CMK (cell line): ENCODE results near the gene PHB1.
A peak's percentile ranks its signal among the peaks of the same experiment; 100 is the strongest.

ENCODE experiments used
- DNase-seq: peaks from one replicate; pipeline ENCODE4 v3.0.0-alpha.2; 2010; ENCODE audit warnings: low read depth

PHB1 gene

GRCh38 chr17:49414622-49415350 lies at the start of gene PHB1:
TSS of gene PHB1 (minus strand) at chr17:49414882. CDS start at chr17:49413264, 1,618 bp downstream.
- DNase-seq, result peak; percentile 95

DNA sequence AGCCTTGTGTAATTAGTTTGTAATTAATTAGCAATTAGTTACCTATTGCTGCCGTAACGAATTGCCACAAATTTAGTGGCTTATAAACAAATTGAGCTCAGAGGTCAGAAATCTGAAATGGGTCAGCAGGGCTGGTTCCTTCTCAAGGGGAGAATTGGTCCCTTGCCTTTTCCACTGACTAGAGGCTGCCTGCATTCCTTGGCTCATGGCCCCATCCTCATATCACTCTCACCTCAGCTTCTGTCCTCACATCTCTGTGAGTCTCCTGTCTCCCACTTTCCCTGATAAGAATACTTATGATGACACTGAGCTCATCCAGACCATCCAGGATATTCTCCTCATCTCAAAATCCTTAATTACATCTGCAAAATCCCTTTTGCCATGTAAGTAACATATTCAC lies 49.4 kb upstream of the PHB1 start:
- DNase-seq, result no peak

DNA sequence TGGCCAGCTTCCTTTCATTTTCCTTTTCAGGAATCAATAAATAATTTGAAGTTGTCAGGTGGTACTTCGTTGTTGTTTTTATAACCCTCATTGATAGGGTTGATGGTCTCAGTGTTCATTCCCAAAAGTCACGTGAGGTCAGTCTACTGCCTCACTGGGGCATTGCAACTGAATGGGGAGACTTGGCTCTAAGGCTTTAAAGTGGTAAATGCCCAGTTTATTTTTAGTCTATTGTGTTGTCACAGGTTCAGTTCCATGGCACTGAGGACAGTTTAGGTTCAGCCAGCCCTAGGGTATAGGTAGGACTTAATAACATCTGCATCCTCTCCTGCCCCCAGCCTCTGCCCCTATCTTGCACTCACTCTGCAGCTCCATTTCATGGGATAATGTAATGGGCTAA lies 46.9 kb upstream of the PHB1 start:
- DNase-seq, result no peak

DNA sequence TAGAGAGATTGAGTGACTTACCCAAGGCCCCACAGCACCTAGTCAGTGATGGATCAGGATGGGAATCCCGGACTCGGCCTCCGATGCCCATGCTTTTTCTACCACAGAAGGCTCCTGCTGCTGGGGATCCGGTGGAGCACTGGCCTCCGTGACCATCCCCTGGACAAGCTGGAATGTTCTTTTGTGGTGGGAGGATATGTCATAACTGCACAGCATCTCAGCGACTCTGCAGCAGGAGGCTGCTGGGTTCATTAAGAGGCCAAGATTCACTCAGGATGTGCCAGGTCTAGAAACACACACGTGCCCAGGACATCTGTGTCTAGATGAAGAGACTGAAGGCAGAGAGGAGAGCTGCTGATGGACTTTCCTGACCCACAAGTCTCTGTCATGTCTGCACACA lies 45.7 kb upstream of the PHB1 start:
- DNase-seq, result no peak

DNA sequence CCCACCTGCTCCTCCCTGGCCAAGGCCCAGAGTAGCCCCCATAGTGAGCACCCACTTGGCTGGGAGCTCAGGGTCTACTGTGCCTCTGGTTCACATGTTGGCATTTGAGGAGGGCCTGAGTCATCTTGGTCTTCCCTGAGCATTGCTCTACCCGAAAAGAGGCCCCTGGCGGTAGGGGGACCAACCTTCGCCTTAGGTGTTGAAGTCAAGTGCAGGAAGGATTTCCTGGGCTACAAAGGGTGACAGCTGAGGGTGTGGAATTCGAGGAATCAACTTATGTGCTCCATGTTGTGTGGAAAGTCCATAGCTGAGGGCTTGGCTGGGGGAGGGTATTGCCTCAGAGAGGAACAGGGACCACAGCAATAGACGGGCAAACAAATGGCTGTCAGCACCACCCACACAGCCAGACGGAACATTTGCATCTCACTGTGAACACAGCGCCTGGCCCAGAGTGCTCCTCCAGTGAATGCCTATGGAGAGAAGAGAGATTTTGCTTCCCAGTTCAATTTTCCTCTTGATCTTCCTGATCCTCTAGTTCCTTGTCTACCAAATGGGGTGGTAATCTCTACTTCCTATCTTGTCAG lies 44.8 kb upstream of the PHB1 start:
- DNase-seq, result no peak

- DNase-seq, result no peak
These were observed 43.2 kb upstream of the PHB1 start for GRCh38 chr17:49457564-49458535.

DNA sequence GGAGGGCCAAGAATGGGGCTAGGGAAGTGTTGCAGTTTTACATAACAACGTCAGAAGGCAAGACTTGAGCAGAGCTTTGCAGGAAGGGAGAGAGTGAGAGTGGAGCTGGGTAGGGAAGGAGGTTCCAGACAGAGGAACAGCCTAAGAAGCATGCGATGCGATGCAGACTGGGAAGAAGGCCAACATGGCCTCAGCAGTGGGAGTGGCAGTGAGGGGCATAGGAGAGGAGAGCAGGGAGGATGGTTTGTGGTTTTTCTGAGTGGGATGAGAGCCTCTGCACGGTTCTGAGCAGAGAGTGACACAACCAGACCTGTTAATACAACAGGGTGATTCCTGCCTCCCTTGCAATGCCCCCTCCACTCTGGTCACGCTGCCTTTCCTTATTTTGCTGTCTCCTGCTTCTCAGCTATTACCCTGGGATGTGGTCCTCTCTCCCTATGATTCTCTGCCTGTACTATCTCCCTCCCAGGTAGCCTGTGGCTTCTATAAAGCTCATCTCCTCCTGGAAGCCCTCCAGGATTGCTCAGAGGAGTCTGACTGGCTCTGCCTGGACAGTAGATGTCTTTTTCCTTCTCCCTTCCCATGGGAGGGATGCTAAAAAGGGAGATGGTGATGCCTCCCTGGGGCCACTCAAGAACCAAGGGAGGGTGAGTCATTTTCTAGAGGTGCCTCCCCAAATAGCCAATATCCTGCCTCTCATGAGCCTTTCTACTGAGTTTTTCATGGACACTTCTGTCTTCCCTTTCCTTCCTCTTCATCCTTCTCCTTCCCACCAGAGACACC lies 41.7 kb upstream of the PHB1 start:
- DNase-seq, result no peak

DNA sequence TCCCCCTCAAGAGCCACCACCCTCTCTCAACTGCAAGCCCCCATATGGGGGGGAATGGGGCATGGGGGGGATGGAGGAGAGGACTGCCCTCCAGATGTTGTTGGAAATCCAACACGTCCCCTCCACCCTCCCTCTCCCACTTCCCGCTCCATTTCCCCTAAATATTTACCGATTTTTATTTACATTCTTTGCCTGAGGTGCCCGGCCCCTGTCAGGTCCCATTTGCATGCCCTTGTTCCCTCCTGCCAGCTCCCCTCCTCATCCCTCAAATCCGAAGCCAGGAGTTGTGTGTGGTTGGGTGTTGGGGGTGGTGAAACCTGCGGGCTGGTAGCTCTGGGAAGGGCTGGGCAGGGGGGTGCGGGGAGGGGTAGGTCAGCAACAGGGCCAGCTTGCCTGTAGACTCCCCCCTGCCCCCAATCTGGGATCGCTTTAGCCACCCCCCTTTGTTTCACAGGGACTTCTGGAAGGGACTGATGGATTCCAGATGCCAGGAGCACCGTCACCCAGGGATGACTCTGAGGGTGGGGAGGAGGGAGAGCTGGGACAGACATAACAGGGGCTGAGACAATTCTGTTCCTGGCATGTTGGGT lies 40.7 kb upstream of the PHB1 start:
- DNase-seq, result no peak

GRCh38 chr17:49454050-49454449 lies 39.4 kb upstream of the PHB1 start:
- DNase-seq, result no peak

DNA sequence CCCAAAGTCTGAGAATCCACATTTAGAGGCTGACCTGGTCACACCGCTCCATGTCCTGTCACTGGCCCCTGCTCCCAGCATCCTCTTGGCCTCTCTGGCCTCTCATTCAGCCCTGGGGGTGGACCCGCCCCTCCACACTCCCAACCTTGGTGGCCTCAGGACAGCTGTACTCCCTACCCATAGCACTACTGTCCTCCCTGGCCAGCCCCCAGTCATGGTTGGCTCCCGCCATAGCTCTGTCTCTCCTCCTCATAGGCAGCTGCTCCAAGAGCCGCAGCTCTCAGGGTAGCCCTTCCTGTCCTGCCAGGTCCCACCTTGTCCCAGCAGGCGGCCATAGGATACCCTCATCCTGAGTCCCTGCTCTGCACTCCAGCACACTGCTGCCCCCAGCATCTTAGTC lies 38.0 kb upstream of the PHB1 start:
- no peak for DNase-seq

DNA sequence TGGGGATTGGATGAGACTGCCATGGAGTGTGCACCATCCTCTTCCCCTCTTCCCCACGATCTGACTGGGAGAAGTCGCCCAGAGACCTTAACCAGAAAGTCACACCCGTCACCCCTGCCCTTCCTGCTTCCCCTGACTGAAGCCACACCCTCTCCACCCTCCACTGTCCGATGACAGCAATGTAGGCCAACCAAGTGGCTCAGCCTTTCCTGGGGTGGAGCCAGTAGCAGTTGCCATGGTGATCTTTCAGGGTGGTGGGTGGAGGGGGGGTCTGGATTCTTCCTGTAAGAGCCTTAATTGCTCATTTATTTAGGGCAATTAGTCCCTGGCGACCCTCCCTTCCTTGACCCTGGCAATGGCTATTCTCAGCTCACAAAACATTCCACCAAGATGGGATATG lies 37.5 kb upstream of the PHB1 start:
- peak; percentile 69 for DNase-seq

DNA sequence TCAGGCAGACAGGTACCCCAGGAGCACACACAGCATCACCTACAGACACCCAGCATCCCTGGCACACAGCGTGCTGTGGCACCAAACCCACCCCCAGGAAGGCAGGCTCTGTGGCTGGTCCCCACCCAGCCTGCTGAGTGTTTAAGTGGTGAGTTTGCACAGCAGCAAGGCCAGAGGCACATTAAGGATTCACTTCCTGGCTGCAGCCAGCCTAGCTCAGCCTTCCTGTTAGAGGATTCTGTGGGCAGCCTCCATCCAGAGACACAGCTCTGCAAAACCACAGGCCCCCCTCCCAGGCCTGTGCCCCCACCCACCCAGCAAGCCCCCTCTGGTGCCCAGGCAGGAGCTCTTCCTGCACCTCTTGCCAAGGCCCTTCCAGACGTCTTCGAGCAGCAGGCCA lies 36.1 kb upstream of the PHB1 start:
- DNase-seq, result peak; percentile 30

DNA sequence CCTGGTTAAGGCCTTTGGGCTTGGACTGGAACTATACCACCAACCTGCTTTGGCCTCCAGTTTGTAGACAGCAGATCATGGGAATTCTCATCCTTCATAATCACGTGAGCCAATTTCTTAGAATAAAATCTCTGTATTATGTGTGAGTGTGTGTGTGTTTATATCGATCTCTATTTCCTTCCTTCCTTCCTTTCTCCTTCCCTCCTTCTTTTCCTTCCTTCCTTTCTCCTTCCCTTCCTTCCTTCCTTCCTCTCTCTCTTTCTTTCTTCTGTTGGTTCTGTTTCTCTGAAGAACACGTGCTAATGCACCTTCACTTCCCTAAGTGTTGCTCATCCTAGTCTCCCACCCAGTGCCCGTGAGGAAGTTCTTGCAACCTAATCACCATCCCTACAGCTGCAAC lies 35.5 kb upstream of the PHB1 start:
- no peak for DNase-seq

- DNase-seq, result no peak
These were observed 33.1 kb upstream of the PHB1 start for GRCh38 chr17:49447628-49448302.

DNA sequence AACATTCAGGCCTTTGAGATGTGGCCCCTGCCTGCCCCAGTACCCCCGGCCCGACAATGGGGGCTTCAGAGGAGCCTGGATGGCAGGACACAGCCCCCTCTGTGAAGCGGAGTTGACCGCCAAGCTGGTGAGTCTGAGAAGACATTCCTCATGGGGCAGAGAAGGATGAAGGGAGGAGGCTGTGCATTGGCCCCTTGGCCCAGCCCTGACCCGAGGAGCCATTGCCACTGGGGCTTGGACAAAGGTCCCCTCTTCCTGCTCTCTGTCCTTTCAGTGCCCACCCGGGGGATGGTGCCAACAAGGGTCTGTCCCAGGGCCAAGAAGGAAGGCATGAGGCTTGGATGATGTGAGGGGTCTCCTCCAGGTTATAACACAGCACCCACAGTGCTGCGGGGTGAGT lies 30.9 kb upstream of the PHB1 start:
- DNase-seq, result no peak

- no peak for DNase-seq
These were observed 29.7 kb upstream of the PHB1 start for GRCh38 chr17:49444384-49444783.

DNA sequence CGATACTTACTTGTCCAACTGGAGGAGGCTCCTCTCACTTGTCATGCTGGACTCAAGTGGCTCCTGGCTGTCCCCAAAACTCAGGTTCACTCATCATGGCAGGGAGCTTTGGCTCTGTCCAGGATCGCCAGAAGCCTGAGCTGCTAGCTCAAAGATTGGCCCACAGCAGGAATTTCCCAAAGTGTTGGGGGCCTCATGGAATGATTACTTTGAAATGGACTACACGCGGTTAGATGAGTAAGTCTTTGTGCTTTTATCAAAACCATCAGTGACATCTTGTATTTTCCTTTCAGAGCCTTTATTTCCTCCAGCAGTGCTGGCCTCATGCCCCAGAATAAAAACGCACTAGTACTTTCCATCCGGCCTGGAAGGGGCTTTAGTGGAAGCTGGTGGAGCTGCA lies 29.2 kb upstream of the PHB1 start:
- DNase-seq, result no peak

DNA sequence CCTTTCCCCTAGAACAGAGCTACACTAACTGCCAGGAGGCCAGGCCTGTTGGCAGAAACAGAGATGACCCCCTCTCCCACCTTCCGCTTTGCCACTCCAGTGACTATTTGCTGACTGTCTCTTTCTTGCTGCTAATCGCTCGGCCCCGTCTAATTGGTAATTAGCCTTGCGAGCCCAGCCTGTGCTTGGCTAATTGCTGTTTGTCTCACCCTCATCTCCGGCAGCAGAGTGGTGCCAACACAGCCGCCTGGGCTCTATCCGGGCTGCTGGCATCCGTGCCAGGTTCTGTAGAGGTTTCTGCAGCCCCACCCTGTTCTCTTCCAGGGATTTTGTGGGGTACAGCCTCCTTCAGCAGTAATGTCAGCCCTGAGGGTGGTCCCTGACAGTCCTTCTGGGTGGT lies 27.4 kb upstream of the PHB1 start:
- DNase-seq, result no peak

- no peak for DNase-seq
These were observed 26.9 kb upstream of the PHB1 start for GRCh38 chr17:49441578-49441977.

DNA sequence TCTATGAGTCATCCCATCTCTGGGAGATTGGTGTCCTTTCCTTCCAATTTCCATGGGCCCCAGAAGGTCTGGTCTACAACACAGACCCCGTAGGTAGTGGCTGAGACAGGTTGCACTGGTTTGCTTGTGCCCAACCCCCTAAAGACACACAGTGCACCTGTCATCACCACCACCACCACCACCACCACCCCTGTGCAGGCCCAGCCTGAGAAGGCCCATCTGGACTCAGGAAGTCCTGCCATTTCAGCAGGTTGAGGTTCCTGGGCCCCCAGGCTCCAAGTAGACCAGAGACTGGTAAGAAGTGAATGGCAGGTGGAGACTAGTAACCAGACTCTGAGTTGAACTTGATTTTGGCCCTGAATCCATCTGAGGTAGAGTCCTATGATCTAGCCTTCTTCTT lies 25.9 kb upstream of the PHB1 start:
- no peak for DNase-seq
